Psoas muscle (tissue), 8 donors: ENCODE measurements around the gene ECE2. TPM values are rescaled to one million over a fixed set of nuclear protein-coding genes. Genes with fewer than 3 reads are reported as not detected.
"Not testable (repeated sequence)": the region's sequence is repeated elsewhere in the genome, so short reads cannot be mapped to it uniquely, and the experiment has no call there.

Source experiments
- ATAC-seq, 4 donors: fragments of 200-7000 bp; cut with Tn5 transposase; one replicate each; pipeline ENCODE4 v1.9.1; 2020; ENCODE audit warnings: moderate library complexity in 3 of 4, mild to moderate bottlenecking in 2 of 4
- DNase-seq, 2 donors: peaks; one replicate each; pipeline ENCODE4 v3.0.0-alpha.2; 2020
- H3K27ac ChIP-seq: fragments of 200-600 bp; one replicate; pipeline ENCODE4 v1.8.0; 2022
- H3K27me3 ChIP-seq, 3 donors: fragments of 200-600 bp in 1 of 3; one replicate each; pipeline versions ENCODE4 v1.6.1 to v1.8.0; 2013 to 2022; ENCODE audit warnings: low read length in 2 of 3, mild to moderate bottlenecking in 2 of 3, moderate library complexity in 1 of 3; ENCODE audit not compliant: insufficient read depth in 3 of 3
- H3K36me3 ChIP-seq, 2 donors: fragments of 200-600 bp in 1 of 2; one replicate each; pipeline versions ENCODE4 v1.6.1 to v1.8.0; 2013 to 2022; ENCODE audit warnings: low read depth in 1 of 2, mild to moderate bottlenecking in 1 of 2, moderate library complexity in 1 of 2; ENCODE audit not compliant: insufficient read depth in 1 of 2
- H3K4me1 ChIP-seq: fragments of 200-600 bp; one replicate; pipeline ENCODE4 v1.8.0; 2022
- H3K4me3 ChIP-seq: fragments of 200-600 bp; one replicate; pipeline ENCODE4 v1.8.0; 2022; ENCODE audit warnings: mild to moderate bottlenecking
- H3K9me3 ChIP-seq: fragments of 200-600 bp; one replicate; pipeline ENCODE4 v1.8.0; 2022
- CTCF ChIP-seq: fragments of 200-600 bp; IDR thresholded peaks from one replicate; pipeline ENCODE4 v1.8.0; 2022; ENCODE audit warnings: antibody characterized with exemption
- WGBS, 3 donors: extraction: QIAGEN DNeasy Blood & Tissue Kit; methylation state at CpG; one replicate each; pipeline versions ENCODE4 v1.1.6 to v1.1.7; 2013; 5-methylcytosine and 5-hydroxymethylcytosine counted together
- intact Hi-C, 2 donors: fragments of 100-400 bp; cut with DNase I; formaldehyde crosslinking; loops; one replicate each; pipeline versions ENCODE4 v1.11.0 to v1.14.2; 2022
- polyA plus RNA-seq, 3 donors: library from polyadenylated mRNA; stranded (reverse); fragments of 200-250 nt; gene quantifications; one replicate each; pipeline ENCODE4 v1.2.3, GENCODE V29; 2013
- total RNA-seq, 4 donors: library from RNA; stranded (reverse); fragmentation: NEBNext Ultra II Directional in 2 of 4; extraction: Animal tissue kit (Norgen Biotek cat#: 25700) in 2 of 4; gene quantifications; one replicate each; pipeline versions ENCODE4 v1.2.1 to v1.2.4, GENCODE V29; 2021 to 2023
- donor health status: healthy with polysubstance abuse.
- donor health status: DM: no; HTN: no; CAD: no; lungs with moderate emphysema.
- donor health status: Bipolar disorder and iron deficiency.
- donor health status: healthy.
- donor health status: DM: yes; HTN: yes; CAD: no.
- donor health status: DM: no; HTN: no; CAD: no.
- donor health status: DM: no; HTN: no; CAD: no.
- donor health status: DM: yes; HTN: yes; CAD: no.

The ECE2 gene
- total and polyA plus RNA-seq, 7 donors = not detected

- intact Hi-C loops = no loop called here
- WGBS, 3 donors = 11 to 13% (median 12%) methylated on average over 15 of the region's 15 CpGs
- H3K36me3 ChIP-seq = no peaks in the 10 kb centered on the region
- ATAC-seq (no peak), DNase-seq (no peak)
- peaks cover 2 to 76% (median 11%) of the 10 kb centered on the region in 3 donors for H3K27me3 ChIP-seq
- H3K4me3 ChIP-seq = peak overlapping the region; percentile 58
- H3K9me3 ChIP-seq = no peaks in the 10 kb centered on the region
- H3K27ac ChIP-seq = no peak overlapping the region
- TF ChIP-seq CTCF = no peak
- H3K4me1 ChIP-seq = peaks cover 18% of the 10 kb centered on the region
These were observed 13.1 kb upstream of the ECE2 start for GRCh38 chr3:184262764-184263179.

- H3K4me3 ChIP-seq, intact Hi-C loops, H3K9me3 ChIP-seq, ATAC-seq, H3K36me3 ChIP-seq, H3K4me1 ChIP-seq, DNase-seq, H3K27ac ChIP-seq: not testable (repeated sequence)
- WGBS, 3 donors = 74 to 93% (median 79%) methylated on average over 1 of the region's 1 CpG
- peaks cover 2 to 51% (median 3%) of the 10 kb centered on the region in 3 donors for H3K27me3 ChIP-seq
These were observed 8.6 kb upstream of the ECE2 start for GRCh38 chr3:184267249-184267648.

GRCh38 chr3:184272269-184272668 is 3.6 kb upstream of the ECE2 start:
- WGBS, 3 donors = 43 to 51% (median 50%) methylated on average over 1 of the region's 1 CpG
- no peak for ATAC-seq
- intact Hi-C loops = no loop called here
- H3K4me1 ChIP-seq = no peaks in the 10 kb centered on the region
- no peak overlapping the region for H3K27ac ChIP-seq
- no peaks in the 10 kb centered on the region for H3K36me3 ChIP-seq
- no peak overlapping the region for H3K4me3 ChIP-seq
- no peak for DNase-seq
- peaks cover 0 to 50% (median 11%) of the 10 kb centered on the region in 3 donors for H3K27me3 ChIP-seq
- no peak for TF ChIP-seq CTCF
- H3K9me3 ChIP-seq = no peaks in the 10 kb centered on the region

GRCh38 chr3:184275381-184275701 is 481 bp upstream of the ECE2 start:
- intact Hi-C loops = no loop called here
- Histone ChIP-seq H3K9me3 (no peaks in the 10 kb centered on the region), H3K4me3 (no peak overlapping the region), H3K27me3 (peaks cover 0 to 48% (median 11%) of the 10 kb centered on the region in 3 donors), H3K4me1 (no peaks in the 10 kb centered on the region), H3K27ac (no peak overlapping the region), H3K36me3 (no peaks in the 10 kb centered on the region)
- DNase-seq (no peak), ATAC-seq (no peak)
- 67 to 69% (median 68%) methylated on average over 12 of the region's 12 CpGs for WGBS, 3 donors
- TF ChIP-seq CTCF = no peak

- no peak overlapping the region for H3K27ac ChIP-seq
- TF ChIP-seq CTCF = no peak
- ATAC-seq (no peak), DNase-seq (no peak)
- H3K9me3 ChIP-seq = no peaks in the 10 kb centered on the region
- H3K27me3 ChIP-seq = peaks cover 0 to 47% (median 11%) of the 10 kb centered on the region in 3 donors
- 87 to 90% (median 89%) methylated on average over 6 of the region's 6 CpGs for WGBS, 3 donors
- no peak overlapping the region for H3K4me3 ChIP-seq
- no peaks in the 10 kb centered on the region for H3K36me3 ChIP-seq
- intact Hi-C loops = no loop called here
- H3K4me1 ChIP-seq = no peaks in the 10 kb centered on the region
These were observed 1.5 kb downstream of the ECE2 start for GRCh38 chr3:184277366-184277765.
